ENCODE results near the gene VWA5A.
"Not testable (repeated sequence)": the region's sequence is repeated elsewhere in the genome, so short reads cannot be mapped to it uniquely, and the experiment has no call there.

Gene VWA5A

GRCh38 chr11:124168796-124169195, 53.5 kb downstream of the VWA5A start:
- in situ Hi-C loops (cut with MboI; ENCODE audit: low sequenced_read_pairs), result no loop called here

GRCh38 chr11:124170315-124170714, 55.1 kb downstream of the VWA5A start:
- in situ Hi-C loops (cut with MboI; ENCODE audit: low sequenced_read_pairs), result not testable (repeated sequence)

- in situ Hi-C loops (cut with MboI; ENCODE audit: low sequenced_read_pairs), result no loop called here
These were observed 55.7 kb downstream of the VWA5A start for GRCh38 chr11:124170801-124171586.

GRCh38 chr11:124172101-124172500, 56.9 kb downstream of the VWA5A start:
- in situ Hi-C loops (cut with MboI; ENCODE audit: low sequenced_read_pairs), result no loop called here

GRCh38 chr11:124172599-124172998, 57.3 kb downstream of the VWA5A start:
- in situ Hi-C loops (cut with MboI; ENCODE audit: low sequenced_read_pairs), result no loop called here

- in situ Hi-C loops (cut with MboI; ENCODE audit: low sequenced_read_pairs), result no loop called here
These were observed 58.8 kb downstream of the VWA5A start for GRCh38 chr11:124174001-124174583.

GRCh38 chr11:124176925-124177715, 61.9 kb downstream of the VWA5A start:
- in situ Hi-C loops (cut with MboI; ENCODE audit: low sequenced_read_pairs), result no loop called here

GRCh38 chr11:124179310-124179709, 64.1 kb downstream of the VWA5A start:
- in situ Hi-C loops (cut with MboI; ENCODE audit: low sequenced_read_pairs), result no loop called here

- in situ Hi-C loops (cut with MboI; ENCODE audit: low sequenced_read_pairs), result no loop called here
These were observed 67.8 kb downstream of the VWA5A start, which contains the start of gene OR10D3 for GRCh38 chr11:124183068-124183467. Gene OR10D3 (plus strand): TSS chr11:124183345. CDS start chr11:124185270, 1,925 bp downstream.

GRCh38 chr11:124190298-124191139, 75.3 kb downstream of the VWA5A start:
- in situ Hi-C loops (cut with MboI; ENCODE audit: low sequenced_read_pairs), result no loop called here

- in situ Hi-C loops (cut with MboI; ENCODE audit: low sequenced_read_pairs), result no loop called here
These were observed 78.2 kb downstream of the VWA5A start for GRCh38 chr11:124193221-124194010.

- in situ Hi-C loops (cut with MboI; ENCODE audit: low sequenced_read_pairs), result loop anchor here (5.0 kb wide), 1 partner anchor 122 kb away; no protein-coding TSS in a partner anchor
These were observed 79.3 kb downstream of the VWA5A start for GRCh38 chr11:124194293-124195188.

GRCh38 chr11:124195189-124195734, 80.0 kb downstream of the VWA5A start:
- in situ Hi-C loops (cut with MboI; ENCODE audit: low sequenced_read_pairs), result loop anchor here (5.0 kb wide), 1 partner anchor 123 kb away; no protein-coding TSS in a partner anchor

All from HL-60/S4 (cell line).